ENCODE measurements around the gene GNG11.
"Not testable (repeated sequence)": the region's sequence is repeated elsewhere in the genome, so short reads cannot be mapped to it uniquely, and the experiment has no call there.

The GNG11 gene

DNA sequence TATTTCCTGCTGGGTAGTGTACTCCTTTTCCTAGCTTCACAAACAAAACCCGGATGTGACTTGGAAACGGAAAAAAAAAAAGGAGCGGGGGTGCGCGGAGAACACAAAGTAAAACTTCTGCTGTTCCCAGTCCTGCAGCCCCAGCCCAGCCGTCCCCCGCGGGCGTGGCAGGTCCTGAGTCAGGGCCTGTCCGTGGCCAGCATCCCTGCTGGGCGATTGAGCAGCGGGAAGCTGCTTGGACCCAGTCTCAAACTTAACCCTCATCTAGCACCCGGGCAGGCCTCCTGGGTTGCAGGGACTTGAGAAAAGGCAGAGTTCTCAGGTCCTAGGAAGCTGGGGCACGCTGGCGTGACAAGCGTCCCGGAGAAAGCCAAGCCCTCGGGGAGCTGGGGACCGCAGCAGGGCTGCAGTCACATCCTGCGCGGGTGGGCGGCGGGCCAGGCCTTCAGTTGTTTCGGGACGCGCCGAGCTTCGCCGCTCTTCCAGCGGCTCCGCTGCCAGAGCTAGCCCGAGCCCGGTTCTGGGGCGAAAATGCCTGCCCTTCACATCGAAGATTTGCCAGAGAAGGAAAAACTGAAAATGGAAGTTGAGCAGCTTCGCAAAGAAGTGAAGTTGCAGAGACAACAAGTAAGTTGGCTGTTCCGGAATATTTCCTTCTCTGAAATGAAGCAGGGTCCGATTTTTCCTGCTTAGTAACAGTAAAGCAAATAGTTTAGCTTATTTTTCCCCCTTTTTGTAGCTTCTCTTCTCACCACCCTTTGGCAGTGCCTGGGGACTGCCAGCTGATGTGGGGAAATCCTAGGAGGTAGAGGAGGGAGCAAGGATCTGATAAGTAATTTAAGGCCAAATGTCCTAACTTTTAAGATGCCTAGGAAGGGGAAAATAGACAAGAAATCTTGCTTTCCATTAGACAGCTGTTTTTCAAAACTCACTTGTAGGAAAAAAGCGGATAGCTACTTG is at the start of gene GNG11:
Gene GNG11 (plus strand): TSS at position 129 of the 960 bp plus-strand sequence. CDS start 403 bp downstream, at position 532.
- no peak for DNase-seq (ENCODE audit: low read depth)

DNA sequence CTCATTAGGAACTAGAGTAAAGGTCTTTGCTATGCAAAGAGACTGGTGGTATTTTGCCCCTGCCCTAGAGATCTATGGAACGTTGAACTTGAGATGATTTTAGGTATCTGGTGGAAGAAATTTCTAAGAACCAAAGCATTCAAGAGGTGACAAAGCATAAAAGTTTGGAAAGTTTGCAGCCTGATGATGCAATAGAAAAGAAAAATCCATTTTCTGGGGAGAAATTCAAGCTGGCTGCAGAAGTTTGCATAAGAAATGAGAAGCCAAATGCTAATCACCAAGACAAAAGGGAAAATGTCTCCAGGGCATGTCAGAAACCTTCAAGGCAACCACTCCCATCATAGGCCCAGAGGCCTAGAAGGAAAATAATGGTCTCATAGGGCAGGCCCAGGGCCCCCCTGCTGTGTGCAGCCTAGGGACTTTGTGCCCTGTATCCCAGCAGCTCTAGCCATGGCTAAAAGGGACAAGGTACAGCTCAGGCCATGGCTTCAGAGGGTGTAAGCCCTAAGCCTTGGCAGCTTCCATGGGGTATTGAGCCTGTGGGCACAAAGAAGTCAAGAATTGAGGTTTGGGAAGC is 47.4 kb upstream of the GNG11 start:
- DNase-seq (ENCODE audit: low read depth) = no peak

DNA sequence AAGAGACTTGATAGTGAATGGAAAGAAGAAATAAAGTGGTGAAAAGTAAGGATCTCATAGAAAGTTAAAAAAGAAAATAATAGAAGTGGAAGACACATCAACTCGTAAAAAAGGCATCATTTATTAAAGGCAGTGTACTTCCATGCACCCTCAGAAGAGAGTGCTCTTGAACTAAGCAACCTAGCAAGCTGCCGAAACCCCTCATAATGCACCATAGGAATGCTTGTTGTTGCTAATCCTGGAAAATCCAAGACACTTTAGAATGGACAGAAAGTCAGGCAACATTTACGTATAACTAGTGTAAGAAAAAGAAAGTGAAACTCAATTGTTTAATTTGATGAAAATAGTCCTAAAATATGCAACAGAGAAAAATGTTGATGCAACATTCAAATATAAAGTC is 43.8 kb upstream of the GNG11 start:
- no peak for DNase-seq (ENCODE audit: low read depth)

DNA sequence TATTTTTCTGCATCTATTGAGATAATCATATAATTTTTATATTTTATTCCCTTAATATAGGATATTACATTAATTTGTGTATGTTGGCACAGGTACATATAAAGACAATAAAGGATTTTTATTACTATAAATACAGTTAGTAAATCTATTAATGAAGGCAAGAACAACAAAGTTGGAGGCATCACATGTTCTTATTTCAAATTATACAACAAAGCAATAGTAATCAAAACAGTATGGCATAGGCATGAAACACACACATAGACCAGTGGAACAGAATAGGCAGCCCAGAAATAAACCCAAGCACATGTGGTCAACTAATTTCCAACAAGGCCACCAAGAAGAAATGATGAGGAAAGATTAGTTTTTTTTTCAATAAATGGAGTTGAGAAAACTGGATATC is 42.2 kb upstream of the GNG11 start:
- DNase-seq (ENCODE audit: low read depth) = no peak

DNA sequence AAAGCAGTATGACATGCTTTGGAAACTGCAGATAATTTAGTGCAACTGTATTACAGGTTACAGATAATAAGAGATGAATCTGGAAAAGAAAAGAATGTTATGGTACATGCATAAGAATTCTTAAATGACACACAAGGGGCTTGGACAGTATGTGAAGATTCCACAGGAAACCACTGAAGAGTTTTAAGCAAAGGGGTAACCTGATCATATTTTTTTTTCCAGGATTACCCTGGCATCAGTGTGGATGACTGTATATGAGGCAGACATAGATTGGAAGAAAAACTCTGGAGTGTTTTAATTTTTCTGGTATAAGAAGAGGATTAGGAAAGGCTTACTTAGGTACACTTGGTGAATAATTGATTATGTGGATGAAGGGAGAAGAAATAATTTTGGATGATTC is 39.1 kb upstream of the GNG11 start:
- no peak for DNase-seq (ENCODE audit: low read depth)

DNA sequence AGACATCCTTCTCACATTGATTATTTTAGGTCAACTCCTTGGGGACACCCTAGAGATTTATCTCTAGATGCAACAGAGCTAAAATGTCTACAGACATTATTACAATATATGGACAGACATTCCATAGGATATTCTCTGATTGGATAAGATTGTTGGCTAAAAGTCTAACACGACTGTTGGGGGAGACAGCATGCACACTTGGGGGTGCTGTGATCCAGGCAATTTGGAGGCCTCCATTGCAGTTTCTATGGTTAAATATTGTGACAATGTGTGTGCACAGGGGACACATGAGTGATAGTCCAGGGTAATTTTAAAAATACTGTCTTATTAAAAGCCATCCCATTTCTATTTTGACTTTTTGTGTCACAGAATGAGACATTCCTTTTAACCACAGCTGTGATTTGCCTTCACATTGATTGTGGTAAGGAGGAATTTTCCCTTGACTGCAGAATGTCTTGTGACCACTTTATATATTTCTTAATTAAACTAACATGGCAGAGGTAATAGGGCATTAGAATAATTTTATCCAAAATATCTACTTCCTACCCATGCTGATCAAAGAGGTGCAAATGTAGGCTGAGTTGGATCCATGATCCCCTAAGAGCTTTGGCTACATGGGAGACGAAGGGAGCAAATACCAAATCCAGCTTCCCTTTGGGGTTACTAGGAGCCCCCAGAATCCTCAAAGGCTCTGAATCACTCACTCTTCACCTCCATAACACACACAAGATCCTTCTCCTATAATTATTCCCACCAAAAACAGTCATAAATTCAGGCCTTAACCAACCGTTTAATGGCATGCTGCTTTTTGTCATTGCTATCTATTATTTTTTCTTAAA is 38.2 kb upstream of the GNG11 start:
- DNase-seq (ENCODE audit: low read depth) = no peak

DNA sequence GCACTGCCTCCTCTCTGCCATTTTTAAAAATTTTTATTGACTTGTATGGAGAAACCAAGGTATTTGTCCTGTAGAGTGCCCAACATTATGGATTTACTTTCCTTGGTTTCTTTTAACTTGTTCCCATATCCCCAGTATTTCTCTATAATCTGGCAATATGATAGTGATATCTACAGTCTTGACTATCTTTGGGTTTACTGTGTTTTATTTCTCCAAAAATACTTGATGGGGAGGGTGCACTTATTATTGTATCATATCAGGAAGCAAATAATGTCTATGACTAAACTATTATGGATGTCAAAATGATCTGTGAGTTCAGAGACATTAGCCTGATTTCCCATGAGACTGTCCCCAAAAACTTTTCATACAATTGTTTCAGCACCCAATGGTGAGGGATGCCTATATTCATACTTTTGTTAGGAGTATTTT is 37.6 kb upstream of the GNG11 start:
- DNase-seq (ENCODE audit: low read depth) = no peak

DNA sequence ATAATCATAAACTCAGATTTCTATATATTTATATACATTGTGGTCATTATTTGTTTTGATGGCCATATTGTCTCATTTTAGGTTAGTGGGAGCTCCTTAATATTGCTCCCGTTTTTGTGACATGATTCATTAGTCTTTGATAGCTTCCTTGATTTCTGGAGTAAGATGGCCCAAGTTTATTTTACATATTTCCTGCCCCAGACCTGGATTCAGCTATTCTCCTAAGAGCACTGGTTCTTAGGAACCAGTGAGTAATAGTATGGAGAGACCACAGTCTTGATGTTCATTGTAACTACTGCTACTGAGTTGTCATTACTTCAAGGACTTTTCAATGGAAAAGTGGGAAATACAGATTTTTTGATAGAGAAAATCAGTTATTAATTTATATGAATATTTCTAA is 37.0 kb upstream of the GNG11 start:
- no peak for DNase-seq (ENCODE audit: low read depth)

DNA sequence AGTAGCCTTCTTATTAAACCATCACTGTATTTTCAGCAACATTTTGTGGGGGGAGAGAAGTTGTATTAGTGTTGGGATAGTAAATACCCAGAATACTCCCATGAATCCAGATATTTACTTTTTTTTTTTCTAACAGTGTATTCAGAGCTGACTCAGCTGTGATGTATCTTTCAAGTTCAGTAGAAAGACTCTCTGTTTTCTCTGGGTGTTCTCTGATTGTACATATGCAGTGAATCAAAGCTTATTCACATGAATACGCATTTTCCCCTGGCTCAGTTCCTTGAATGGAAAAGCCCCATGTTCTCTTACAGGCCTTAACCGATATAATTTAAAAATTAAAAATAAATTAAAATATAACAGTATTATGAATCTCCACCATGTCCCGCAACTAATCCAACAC is 32.3 kb upstream of the GNG11 start:
- DNase-seq (ENCODE audit: low read depth) = no peak

DNA sequence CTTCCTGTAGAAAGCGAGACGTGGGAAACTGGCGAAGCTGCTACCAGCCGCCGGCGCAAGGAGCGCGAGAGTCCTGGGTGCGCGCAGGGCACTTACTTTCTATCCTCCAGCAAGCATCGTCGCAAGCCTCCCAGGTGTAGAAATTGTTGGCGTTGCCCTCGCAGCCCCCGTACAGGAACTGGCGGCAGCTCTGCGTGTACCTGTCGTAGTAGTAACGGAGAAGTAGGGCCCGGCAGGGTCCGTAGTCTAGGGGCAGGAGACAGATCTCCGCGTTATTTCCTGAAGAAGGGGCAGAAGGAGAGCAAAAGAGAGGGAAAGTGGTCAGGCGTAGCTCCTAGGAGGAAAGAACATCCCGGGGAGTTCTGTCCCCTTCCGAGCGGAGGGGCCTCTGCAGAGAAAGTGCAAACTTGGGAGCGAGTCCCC is 31.5 kb upstream of the GNG11 start:
- no peak for DNase-seq (ENCODE audit: low read depth)

DNA sequence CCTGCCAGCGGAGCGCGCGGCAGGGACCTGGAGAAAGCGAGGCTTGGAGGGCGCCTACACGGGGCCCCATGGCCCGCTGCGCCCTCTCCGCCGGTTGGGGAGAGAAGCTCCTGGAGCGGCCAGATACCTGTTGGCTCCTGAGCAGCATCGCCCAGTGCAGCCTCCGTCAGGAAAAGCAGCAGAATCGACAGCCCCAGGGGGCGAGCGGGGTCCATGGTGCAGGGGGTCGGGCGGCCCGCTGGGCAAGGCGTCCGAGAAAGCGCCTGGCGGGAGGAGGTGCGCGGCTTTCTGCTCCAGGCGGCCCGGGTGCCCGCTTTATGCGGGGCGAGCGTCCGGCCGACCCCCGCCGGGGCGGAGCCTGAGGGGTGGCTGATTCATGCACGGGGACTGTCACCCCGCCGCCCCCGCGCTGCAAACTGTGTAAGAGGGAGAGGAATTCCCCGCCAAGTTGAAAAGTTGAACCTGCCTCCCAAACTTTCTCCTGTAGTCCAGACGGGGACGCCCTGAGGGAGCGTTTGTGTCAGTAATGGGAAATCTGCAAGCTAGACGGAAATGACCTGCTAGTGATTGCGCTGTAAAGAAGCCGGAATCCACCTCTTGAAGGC is 31.0 kb upstream of the GNG11 start, which contains the start of gene TFPI2:
Gene TFPI2 (minus strand): TSS at position 290 of the 605 bp plus-strand sequence. CDS start 75 bp downstream, at position 215.
- DNase-seq (ENCODE audit: low read depth) = no peak

DNA sequence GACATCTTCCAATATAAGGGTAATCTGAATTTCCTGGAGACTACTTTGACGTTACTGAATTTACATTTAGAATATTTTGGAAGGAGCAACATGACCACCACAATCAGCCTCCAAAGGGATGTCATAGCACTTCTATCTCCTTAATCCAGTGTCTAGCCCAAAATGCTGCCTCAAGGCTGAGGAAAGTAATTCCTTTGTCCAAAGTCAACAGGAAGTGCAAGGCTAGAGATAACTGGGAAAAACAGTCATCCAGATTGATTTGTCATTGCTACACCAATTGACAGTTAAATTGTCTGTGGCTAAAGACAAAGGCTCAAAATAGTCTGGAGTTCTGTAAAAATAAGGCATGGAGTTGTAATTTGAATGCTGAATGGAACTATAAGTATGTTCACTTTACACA is 27.1 kb upstream of the GNG11 start:
- DNase-seq (ENCODE audit: low read depth) = no peak

DNA sequence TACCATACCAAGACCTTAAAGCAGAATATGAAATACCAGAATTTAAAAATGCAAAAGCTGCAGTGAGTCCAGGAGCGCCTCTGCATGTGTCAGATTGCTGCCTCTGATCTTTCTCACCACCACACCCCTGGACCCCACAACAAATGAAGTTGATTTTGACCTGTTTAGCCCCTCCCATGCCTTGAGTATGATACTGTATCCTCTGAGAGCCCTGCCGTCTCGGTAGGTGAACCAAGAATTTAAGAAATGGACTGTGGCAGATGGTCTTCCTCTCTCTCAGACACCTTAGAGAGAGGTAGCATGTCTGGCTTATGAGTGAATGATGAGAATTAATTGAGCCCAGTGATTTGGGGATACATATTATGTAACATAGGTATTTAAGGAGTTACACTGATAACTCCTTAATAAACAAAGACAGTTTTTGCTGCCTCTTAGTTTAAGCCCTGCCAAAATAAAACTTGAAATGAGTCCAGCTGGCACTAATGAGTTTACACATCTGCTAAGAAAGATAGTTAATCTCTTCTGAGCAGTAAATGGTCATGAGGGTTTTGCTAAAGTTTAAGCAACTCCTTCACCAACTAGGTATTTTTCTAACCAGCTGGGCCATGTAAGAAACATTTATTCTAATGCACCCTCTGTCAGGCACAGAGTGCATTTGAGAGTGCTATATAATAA is 26.4 kb upstream of the GNG11 start:
- no peak for DNase-seq (ENCODE audit: low read depth)

DNA sequence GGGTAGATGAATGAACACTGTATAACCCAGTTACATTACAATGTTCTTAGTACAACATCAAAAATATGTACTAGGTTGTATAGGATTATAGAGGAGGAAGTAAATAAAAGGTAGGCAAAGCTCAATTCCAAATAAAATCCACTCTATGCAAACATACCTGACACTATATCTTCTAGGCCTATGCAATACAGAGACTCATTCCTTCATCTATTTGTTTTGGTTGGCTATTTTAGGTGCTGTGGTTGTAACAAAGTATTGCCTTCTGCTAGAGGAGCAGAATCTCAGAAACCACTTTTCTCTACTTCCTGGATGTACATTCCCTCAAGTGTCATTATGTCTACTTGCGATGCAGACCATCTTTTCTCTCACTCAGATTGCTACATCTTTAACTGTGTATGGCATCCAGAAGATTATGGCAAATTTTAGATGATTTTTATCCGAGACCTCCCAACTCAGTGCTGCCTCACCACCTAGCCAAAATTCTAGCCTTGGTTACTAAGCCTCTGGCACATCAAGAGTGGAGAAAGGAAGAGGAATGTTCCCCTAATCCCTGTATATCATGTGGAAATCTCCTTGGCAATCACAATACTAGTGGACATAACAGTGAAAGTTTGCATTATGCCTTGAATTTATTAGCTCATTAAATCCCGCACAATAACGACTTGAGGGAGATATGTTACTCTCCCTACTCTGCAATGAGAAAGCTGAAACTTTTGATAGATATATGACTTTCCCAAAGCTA is 25.5 kb upstream of the GNG11 start:
- no peak for DNase-seq (ENCODE audit: low read depth)

DNA sequence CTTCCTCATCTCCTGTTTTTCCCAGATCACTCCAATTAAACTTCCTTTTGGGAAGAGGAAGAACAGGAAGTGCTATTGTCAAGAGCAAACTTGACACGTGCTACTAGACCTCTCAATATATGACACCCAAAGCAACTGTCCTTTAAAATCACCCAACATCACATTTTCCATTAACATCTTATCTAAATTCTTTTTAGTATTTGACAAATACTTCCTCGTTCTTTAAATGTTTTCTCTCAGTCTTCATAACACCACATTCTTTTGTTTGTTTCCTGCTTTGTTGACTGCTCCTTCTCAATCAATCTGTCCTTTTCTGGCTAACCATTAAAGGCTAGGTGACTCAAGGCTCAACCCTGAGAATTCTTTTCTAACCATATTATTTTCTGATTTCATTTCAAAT is 23.9 kb upstream of the GNG11 start:
- no peak for DNase-seq (ENCODE audit: low read depth)

DNA sequence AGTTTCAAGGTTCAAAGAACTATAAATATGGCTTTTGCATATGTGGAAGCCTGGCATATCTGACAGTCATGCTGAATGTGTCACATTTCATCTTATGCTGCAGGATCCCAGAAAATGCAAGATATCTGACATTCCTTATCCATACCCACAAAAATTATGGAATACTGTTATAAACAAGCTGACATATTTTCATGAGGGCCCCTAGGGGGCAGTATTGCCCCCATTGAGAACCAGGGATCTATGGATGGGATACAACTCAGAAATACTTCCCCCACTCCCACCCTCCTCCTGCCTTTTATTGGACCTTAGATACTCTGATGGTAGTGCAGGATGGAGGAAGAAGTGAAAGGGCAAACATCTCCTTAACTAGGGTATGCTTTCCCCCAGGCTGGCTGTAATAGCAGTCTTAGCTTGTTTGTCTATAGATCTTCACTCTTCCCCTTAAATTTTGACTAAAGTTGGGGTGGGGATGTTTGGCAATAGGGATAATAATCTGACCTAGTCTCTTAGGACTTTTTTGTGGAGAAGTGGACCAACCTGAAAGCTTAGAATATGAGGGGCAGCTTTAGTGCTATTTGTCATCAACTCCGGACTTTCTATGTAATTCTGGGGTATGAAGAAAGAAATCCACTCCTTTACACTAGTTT is 18.6 kb upstream of the GNG11 start:
- DNase-seq (ENCODE audit: low read depth) = peak; percentile 12

DNA sequence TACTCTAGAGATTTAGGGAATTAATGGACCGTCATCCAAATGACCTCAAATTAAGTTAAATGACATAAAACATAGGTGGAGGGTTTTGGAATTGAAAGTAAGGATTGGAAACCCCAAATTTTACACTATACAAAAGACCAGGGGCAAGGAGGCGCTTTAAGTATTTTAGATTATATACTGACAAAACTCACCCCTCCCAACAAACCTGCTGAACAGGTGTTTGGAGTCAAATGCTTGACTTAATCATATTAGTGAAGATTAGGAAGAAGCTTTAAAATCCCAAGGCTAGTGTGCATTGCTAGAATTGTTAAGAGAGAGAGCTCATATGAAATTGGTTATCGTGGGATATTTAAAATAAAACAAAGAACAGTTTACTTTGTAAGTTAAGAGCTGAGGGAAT is 15.3 kb upstream of the GNG11 start, which contains the start of gene GNGT1:
Gene GNGT1 (plus strand): TSS at position 301 of the 400 bp plus-strand sequence. CDS start 180 bp downstream, outside the sequence.
- DNase-seq (ENCODE audit: low read depth) = no peak

DNA sequence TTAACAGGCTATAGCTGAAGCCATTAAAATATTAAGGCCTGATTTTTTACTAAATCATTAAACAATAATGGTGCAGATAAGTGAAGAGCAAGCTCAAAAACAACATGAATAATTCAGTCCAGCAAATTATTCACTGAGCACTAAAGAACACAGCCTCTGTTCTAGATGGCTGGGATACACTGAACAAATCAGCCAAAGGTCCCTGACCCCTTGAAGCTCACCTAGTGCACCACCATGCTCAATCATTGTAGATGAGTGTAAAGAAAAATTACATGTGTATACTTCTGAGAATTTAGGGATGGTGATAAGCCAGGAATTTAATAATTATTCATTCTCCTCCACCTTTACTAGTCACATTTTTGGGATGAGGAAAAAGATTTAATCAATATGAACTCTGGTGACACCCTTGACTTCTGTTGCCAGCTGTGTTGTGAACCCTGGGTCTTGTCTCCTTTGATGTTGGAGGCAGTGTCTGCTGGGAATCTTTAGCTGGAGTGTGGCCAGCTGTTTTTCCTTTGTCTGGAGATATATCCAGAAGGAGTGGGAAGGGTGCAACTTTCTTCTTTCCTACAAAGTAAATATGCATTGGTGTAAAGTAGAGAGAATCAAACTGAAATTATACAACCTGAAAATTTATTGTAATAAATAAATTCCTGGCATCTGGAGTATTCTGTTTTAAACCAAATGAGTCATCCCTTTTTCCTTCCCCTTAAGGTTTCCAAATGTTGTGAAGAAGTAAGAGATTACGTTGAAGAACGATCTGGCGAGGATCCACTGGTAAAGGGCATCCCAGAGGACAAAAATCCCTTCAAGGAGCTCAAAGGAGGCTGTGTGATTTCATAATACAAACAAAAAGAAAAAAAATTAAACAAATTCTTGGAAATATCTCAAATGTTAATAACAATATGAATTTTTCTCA is 11.2 kb upstream of the GNG11 start:
- DNase-seq (ENCODE audit: low read depth) = no peak

DNA sequence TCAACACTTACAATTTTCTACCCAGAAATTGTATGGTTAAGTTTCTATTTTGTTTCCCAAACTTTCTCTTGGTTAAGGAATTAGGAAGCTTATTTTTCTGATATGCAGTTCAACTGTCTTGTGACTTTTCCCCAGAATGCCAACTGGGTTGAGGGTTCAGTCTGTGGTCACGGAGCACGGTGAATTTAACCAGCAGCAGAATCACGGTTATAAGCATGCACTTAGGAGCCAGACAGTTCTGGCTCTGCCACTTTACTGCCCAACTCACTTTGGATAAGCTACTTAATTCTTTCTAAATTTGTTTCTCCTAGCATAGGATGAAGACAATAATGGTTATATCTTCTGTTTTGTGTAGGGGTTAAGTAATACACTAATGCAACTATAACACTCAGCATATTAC is 10.3 kb upstream of the GNG11 start:
- DNase-seq (ENCODE audit: low read depth) = not testable (repeated sequence)

Measured in CMK (cell line).